HG02623 (cell line): Measurements from ENCODE around the gene MRPL11.

ENCODE experiments used
- ATAC-seq: cut with Tn5 transposase; IDR thresholded peaks from one replicate; pipeline ENCODE4 v1.9.1; 2021; ENCODE audit warnings: moderate library complexity; ENCODE audit not compliant: unreplicated experiment

The MRPL11 gene

GRCh38 chr11:66408488-66409214 is 30.0 kb downstream of the MRPL11 start:
- no peak for ATAC-seq

GRCh38 chr11:66407651-66408050 is 31.0 kb downstream of the MRPL11 start:
- no peak for ATAC-seq

GRCh38 chr11:66393954-66394353 is 44.7 kb downstream of the MRPL11 start:
- no peak for ATAC-seq

GRCh38 chr11:66391322-66391721 is 47.3 kb downstream of the MRPL11 start:
- no peak for ATAC-seq

- ATAC-seq, result no peak
These were observed 49.8 kb downstream of the MRPL11 start for GRCh38 chr11:66388780-66389386.

- ATAC-seq, result no peak
These were observed 52.2 kb downstream of the MRPL11 start for GRCh38 chr11:66386171-66387069.
